ENCODE results near the gene VCX2.
"Not testable (repeated sequence)": the region's sequence is repeated elsewhere in the genome, so short reads cannot be mapped to it uniquely, and the experiment has no call there.

The VCX2 gene

GRCh38 chrX:8171169-8171568 is at the start of gene VCX2:
Gene VCX2 (minus strand): TSS chrX:8171267. CDS start chrX:8170643, 624 bp downstream.
- not testable (repeated sequence) for H3K27ac ChIP-seq

DNA sequence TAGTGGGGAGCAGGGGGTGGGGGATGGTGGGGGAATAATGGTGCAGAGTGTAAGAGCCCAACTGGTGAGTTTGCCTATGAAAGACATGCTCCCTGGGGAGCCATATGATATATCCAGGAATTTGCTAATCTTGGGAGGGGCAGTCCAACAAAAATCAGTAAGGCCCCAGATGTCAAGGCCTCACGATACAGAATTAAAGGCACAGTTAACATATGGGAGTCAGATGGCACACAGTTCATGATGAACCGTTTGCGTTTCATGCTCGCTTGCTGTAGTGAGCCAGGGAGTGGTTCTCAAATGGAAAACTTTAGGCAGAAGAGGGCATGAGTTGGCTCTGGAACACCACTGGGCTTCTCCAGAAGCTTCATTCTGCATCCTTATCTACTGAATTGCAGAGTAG is 33.9 kb upstream of the VCX2 start:
- TF ChIP-seq CTCF (conservative IDR thresholded peaks at IDR 0.05): no peak
- no peak overlapping the region for H3K27ac ChIP-seq

DNA sequence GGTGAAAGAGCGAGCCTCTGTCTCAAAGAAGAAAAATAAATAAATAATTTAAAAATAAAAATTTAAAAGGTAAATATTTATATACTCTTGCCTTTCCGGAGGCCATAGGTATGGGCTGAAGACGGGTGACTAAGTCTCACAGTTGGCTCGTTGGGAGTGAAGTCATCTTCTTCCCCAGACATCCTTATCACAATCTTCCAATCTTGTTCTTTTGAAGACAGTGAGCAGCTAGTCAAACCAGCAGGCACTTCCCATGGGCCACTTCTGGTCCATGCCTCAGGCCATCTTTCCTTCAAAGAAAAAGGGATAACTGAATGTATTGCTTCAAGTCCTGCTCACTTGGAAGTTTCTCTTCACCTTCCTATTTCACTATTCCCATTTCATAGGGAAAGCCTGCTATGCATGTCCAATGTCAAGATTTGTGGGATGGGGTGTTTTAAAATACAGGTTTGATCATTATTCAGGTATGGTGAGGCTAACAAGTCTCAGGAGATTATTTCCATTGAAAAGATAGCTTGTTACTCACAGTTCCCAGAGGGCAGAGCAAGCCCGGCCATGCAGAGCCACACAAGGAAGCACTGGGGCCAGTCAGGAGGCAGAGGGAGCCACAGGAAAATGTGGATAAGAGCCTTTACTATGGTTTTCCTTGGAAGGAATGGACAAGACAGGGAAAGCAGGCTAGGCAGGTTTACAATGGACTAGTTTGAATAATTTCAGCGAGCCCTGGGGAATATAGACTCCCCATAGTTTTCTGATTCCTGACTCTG is 33.3 kb upstream of the VCX2 start:
- TF ChIP-seq CTCF (conservative IDR thresholded peaks at IDR 0.05): no peak
- H3K27ac ChIP-seq: no peak overlapping the region

DNA sequence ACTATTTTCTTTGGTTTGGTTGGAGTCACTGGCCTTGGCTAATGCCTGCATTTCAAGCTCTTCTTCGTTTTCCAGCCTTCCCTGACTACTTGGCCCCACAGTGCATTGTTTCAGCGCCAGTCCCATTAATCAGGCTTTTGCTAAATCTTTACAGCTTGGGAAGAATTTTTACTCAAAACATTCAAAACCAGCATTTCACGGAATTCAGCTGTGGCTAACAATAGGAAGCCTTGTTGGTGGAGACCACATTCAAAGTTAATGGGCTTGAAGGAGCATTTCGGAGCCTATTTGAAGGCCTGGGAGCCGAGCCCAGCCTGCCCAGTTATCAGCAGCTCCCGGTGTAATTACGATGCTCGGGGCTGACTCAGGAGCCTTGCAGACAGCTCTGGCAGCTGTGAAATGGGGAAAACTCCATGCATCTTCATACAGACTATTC is 30.8 kb upstream of the VCX2 start:
- H3K27ac ChIP-seq: no peak overlapping the region
- no peak for TF ChIP-seq CTCF (conservative IDR thresholded peaks at IDR 0.05)

DNA sequence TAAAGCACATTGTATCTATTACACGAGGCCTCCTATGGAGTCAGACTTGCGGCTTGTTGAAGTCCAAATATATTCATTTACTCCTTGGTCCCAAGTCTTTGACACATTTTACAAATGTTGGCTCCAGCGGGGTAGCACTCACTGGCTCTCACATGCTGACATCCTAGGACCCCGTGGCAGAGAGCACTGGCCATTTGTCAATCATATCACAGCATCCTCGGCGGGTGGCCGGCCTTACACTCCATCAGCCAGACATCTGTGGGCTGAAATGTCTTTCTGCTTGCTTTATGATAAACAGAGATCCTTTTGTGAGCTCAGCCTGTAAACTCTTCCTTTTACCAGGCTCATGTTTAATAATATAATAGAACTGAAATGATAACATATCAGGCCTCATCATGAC is 25.7 kb upstream of the VCX2 start:
- no peak overlapping the region for H3K27ac ChIP-seq
- TF ChIP-seq CTCF (conservative IDR thresholded peaks at IDR 0.05): no peak

- TF ChIP-seq CTCF (conservative IDR thresholded peaks at IDR 0.05): peak; percentile 26; the same call in 1 of the 2 replicates
- no peak overlapping the region for H3K27ac ChIP-seq
Observed at GRCh38 chrX:8194216-8194615, 23.1 kb upstream of the VCX2 start.

GRCh38 chrX:8192276-8192675 is 21.2 kb upstream of the VCX2 start:
- no peak overlapping the region for H3K27ac ChIP-seq
- no peak for TF ChIP-seq CTCF (conservative IDR thresholded peaks at IDR 0.05)

GRCh38 chrX:8191022-8191421 is 20.0 kb upstream of the VCX2 start:
- H3K27ac ChIP-seq: no peak overlapping the region
- no peak for TF ChIP-seq CTCF (conservative IDR thresholded peaks at IDR 0.05)
